Activated CD4-positive, CD25-positive, alpha-beta regulatory T cell treated with anti-CD3 and anti-CD28 coated beads, Interleukin-2, amount 50 U/mL, for 72 hours (primary cell): ENCODE results near the gene C3orf20.
"Not testable (repeated sequence)": the region's sequence is repeated elsewhere in the genome, so short reads cannot be mapped to it uniquely, and the experiment has no call there.

ENCODE experiments used
- DNase-seq: peaks from one replicate; pipeline ENCODE4 v3.0.0; 2021

Gene C3orf20

DNA sequence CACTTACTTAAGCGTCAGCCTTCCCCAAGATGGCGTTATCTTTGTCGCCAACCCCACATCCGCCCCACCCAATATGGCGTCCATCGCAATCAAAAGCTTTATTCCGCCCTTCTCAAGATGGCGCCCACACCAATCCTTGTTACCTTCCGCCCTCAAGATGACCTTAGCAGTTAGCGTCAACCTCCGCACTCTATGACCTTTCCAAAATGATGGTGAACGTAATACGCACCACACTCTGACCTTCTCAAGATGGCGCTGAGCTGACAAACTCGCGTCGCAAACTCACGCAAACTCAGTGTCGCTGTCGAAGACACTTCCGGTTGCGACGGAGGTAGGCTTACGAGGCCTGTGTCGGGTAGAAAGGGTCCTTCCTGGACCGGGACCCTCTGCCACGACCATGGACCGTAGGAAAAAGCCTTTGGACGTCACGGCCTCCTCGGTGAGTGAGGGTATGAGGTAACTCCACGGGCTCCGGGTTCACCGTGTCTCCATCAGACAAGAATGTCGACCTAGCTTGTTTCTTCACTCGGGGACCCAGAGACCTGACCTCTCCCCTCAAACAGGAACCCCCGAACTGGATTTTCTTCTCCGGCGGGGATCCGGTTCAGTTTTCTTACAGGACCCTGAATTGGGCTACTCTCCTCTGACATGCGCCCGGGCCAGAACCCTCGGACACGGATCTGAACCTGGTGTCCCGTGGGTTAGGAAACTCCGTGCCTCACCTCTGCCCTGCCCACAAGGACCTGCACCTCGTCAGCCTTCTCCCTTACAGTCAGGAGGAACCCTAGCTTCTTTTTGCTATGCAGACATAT, 23.3 kb upstream of the C3orf20 start, which contains the start of gene CCDC174:
TSS of gene CCDC174 (plus strand) at position 323 of the 812 bp plus-strand sequence. CDS start at position 398, 75 bp downstream.
- peak; percentile 93 for DNase-seq

GRCh38 chr3:14652360-14652907, 22.5 kb upstream of the C3orf20 start:
- not testable (repeated sequence) for DNase-seq

GRCh38 chr3:14657579-14657978, 17.4 kb upstream of the C3orf20 start:
- no peak for DNase-seq

DNA sequence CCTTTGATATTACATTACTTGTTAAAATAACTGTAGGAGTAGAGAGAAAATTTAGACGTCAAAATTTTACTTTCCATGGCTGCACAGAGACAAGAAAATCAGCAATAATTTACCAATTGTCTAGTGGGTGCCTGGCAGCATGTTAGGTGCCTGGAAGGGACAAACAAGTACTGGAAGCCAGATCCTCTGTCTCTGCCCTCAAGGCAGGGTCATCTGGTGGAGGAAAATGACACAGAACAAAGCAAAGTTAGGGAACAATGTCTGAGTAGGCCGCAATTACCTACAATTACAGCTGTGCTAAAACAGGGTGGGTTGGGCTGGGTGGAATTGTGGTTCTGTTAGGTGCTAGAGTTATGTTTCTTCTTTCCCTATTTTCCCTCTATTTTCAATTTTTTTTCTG, 16.0 kb upstream of the C3orf20 start:
- DNase-seq: no peak

- no peak for DNase-seq
These were observed 14.0 kb upstream of the C3orf20 start for GRCh38 chr3:14660942-14661341.

GRCh38 chr3:14663396-14664135, 11.4 kb upstream of the C3orf20 start:
- no peak for DNase-seq

- DNase-seq: no peak
These were observed 10.8 kb upstream of the C3orf20 start for GRCh38 chr3:14664170-14664569.

GRCh38 chr3:14672588-14672987, 2.4 kb upstream of the C3orf20 start:
- no peak for DNase-seq

DNA sequence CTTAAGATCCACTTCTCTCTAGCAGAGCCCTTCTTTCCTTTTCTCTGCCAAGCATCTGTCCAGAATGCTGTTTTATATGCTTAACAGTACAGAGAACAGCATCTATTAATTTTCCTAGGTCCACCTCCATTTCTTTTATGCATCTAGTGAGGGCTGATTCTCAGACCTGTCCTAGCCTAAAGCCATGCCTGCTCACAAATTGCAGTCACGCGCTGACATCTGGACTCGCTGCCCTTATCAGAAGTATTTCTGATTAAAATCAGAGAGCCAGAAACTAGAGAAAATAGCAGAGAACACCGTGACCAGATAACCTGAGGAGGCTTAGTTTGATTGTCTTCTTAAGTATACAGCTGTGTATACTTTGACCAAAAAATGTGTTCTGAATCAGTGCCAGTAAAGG, 1.9 kb downstream of the C3orf20 start:
- DNase-seq: no peak

- no peak for DNase-seq
These were observed 3.1 kb downstream of the C3orf20 start for GRCh38 chr3:14678015-14678503.

- DNase-seq: no peak
These were observed 5.2 kb downstream of the C3orf20 start for GRCh38 chr3:14680115-14680514.

DNA sequence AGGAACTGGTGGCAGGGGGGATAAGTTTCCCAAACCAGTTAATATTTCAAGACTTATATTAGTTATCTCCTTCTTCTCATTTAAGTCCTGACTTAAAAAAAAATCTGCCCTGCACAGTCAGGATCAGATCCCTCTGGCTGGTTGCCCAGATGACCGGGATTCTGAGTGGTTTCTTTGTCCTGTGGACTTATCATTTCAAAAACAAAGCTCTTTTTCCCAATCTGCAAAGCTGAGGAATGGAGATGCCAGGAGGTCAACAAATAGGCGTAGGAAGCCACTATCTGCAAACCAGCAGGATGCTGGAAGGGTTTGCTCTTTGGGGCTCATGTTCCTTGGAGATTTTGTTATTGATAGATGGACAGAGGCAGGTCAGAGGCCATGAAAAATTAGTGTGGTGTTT, 5.8 kb downstream of the C3orf20 start:
- no peak for DNase-seq

- no peak for DNase-seq
These were observed 9.5 kb downstream of the C3orf20 start for GRCh38 chr3:14684447-14684846.

- no peak for DNase-seq
These were observed 10.2 kb downstream of the C3orf20 start for GRCh38 chr3:14685179-14685578.

DNA sequence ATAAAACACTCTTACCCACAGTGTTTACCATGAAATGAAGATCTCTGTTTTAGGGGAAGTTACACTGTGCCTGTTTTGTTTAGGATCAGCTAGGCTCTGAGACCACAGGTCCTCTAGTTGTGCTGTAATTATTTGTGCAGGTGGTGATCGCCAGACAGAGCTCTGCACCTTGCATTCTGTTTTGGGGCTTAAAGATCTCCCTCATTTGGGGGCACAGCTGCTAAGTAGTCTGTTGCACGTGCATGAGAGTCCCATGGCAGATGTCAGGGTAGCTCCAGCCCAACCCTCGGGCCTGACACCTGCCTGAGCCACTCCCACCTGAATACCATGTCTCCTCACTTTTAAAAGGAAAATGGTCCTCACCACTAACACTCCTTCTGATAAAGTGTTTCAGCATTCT, 12.4 kb downstream of the C3orf20 start:
- no peak for DNase-seq

DNA sequence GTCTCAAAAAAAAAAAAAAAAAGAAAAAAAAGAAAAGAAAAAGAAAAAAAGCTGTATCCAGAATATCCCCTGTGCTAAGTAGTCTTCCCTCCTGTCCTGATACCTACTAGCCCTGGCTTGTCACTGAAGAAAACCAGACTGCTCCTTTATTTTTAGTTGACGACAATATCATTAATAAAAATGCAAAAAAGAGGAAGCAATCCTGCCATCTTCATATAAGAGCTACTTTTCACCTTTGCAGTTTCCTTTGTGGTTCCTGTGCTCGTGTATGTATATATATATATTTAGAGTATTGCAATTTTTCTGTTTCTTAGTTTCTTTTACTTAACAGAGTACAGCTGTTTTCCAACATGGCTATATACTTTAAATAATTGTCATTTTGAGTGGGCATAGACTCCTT, 13.6 kb downstream of the C3orf20 start:
- no peak for DNase-seq

GRCh38 chr3:14689247-14689980, 14.5 kb downstream of the C3orf20 start:
- DNase-seq: no peak

DNA sequence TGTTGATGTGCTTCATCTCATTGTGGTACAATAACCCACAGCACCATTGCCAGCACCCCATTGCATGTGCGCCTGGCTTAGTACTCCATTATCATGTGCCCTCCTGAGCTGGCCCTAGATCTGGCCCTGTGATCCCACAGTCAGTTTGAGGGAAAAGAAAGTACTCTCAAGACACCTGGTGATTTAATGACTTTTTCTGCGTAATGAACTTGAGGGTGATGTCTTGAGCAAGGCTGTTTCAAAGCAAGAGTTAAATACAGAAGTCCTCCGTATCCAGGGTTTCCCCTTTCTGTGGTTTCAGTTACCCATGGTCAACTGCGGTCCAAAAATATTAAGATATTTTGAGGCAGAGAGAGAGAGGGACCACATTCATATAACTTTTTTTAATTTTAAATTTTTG, 16.3 kb downstream of the C3orf20 start:
- DNase-seq: no peak

- DNase-seq: no peak
These were observed 16.8 kb downstream of the C3orf20 start for GRCh38 chr3:14691719-14692118.

- DNase-seq: no peak
These were observed 23.8 kb downstream of the C3orf20 start for GRCh38 chr3:14698601-14699244.

DNA sequence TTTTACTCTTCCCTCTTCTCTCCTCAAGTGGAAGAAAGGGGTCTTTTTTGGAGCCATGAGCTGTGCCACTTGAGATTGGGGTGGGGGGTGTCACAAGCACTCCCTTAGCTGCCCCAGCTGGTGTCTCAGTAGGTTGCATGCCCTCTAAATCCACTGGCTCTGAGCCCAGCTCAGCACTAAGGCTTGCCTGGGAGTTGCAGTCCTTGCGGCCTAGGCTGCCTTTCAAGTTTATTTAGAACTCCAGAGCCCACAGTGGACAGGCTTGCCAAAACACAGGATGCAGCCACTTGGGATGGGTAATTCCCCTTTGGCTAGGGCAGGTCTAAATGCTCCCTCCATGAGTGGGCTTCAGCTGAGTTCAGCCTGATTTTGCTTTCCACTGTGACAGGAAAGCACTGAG, 24.7 kb downstream of the C3orf20 start:
- DNase-seq: no peak

- no peak for DNase-seq
These were observed 25.9 kb downstream of the C3orf20 start for GRCh38 chr3:14700891-14701290.

- no peak for DNase-seq
These were observed 26.7 kb downstream of the C3orf20 start for GRCh38 chr3:14701676-14702075.
